IPS DF 4.7 (cell line): ENCODE measurements around the gene ZBTB24.

Experiments used
- DNase-seq: peaks from one replicate; pipeline ENCODE4 v3.0.0-alpha.2; 2013; ENCODE audit warnings: low spot score; ENCODE audit errors: extremely low read depth

The ZBTB24 gene

DNA sequence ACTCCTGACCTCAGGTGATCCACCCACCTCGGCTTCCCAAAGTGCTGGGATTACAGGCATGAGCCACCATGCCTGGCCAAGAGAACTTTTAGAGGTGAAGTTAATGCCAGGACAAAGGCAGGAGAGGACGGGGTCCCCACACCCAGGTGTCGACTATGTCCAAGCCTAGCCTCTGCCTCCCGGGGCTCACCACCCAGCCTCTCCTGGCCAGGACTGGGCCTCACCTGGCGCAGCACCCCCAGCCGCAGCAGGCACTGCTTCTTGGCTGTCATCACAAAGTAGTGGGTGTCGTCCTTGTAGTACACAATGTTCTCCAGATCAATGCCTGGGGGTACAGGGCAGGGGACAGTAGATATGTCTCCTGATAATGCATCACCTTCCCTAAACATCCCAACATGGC lies 31.6 kb downstream of the ZBTB24 start:
- DNase-seq: no peak

DNA sequence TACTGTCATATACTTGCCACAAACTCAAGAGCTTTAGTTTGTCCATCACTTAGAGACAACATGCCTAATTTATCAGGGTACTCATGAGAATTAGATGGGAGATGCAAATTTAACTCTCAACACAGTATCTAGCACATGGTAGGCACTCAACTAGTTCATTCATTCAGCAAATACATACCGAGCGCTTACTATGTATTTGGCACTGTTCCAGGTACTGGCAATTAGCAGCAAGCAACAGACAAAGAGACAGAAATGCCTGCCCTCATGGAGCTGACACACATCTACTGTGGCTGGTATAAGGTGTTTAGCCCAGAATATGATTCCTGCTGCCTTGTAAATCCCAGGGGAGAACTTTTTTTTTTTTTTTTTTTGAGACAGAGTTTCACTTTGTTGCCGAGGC lies 32.2 kb downstream of the ZBTB24 start:
- no peak for DNase-seq

DNA sequence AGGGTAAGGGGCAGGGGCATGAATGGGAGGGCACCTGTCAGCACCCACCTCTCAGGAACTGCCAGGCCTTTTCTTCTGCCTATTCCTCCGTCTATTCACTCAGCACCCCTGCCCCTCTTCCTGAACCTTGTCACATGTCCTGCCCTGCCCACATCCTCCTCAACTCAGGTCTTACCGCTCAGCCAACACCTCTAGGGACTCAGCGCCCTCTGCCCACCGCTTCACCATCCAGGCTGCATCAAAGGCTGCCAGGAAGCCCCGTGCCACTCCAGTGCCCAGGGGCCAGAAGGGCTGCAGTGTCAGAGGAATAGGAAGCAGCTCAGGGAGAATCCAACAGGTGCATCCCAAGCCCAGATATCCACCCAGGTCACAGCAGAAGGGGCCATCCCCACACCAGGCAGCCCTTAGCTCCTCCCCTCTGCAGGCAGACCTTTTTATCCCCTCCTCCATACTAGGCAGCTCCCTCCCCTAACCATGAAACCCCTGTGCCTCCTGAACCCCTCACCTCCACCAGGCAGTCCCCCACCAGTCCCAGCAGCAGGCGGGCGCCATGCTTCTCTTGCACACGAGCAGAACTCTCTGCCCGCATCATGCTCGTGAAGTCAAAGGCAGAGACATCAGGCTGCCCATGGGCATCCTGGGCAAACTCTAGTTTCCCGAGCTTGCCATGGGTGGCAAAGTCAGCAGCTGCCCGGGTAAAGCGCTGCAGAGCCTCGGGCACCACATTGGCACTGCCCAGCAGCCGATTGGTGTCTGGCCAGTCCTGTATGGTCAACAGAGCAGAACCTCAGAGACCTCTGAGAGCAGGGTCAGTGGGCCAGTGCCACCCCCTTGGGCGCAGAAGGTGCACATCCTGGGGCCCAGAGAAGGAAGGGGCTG lies 33.0 kb downstream of the ZBTB24 start:
- DNase-seq: no peak

DNA sequence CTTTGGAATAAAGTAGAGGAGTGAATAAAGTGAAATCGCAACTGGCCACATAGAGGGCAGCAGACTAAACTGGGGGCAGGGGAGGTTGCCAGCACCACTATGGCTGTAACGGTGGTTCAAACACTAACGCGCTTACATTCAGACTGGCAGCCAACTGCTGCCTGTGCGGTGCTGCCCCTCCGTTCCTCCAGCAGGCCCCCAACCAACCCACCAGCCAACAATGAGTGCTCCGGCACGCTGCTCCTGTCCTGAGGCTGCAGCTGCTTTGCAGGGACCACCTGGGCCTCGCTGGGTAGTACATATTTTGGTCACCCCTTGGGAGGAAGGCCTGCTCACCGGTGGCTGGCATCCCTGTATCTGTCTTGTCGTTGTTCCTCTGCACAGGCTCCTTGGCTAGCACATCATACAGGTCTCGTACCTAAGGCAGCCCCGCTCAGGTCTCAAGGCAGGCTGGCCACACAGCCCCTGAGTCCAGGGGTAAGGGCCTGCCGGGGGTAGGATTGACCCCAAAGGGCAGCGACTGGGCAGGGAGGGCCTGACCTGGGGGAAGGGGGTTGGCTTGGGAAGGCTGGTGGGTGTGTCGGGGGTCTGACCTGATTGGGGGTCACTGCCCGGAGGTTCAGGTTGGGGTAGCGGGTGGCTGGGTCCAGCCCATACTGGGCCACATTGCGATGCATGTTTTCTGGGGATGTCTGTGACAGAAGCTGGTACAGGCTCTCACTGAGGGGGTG lies 33.8 kb downstream of the ZBTB24 start:
- DNase-seq: no peak

DNA sequence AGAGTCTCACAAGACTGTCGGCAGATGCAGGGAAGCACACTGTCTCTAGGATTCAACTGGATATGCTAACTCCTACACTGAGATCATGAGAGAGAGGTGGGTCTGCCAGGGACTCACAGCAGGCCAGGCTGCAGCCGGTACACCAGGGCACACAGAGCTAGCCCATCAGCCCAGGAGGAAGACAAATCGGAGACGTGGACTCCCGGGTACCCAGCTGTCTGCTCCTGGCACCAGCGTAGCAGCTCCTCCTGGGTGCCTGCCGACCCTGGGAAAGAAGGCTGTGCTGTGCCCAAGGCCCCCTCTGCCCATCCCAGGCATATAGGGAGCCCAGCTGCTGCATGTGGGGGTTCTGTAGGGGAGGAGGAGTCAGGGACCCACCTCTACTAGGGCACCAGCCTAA lies 34.4 kb downstream of the ZBTB24 start:
- DNase-seq: no peak

DNA sequence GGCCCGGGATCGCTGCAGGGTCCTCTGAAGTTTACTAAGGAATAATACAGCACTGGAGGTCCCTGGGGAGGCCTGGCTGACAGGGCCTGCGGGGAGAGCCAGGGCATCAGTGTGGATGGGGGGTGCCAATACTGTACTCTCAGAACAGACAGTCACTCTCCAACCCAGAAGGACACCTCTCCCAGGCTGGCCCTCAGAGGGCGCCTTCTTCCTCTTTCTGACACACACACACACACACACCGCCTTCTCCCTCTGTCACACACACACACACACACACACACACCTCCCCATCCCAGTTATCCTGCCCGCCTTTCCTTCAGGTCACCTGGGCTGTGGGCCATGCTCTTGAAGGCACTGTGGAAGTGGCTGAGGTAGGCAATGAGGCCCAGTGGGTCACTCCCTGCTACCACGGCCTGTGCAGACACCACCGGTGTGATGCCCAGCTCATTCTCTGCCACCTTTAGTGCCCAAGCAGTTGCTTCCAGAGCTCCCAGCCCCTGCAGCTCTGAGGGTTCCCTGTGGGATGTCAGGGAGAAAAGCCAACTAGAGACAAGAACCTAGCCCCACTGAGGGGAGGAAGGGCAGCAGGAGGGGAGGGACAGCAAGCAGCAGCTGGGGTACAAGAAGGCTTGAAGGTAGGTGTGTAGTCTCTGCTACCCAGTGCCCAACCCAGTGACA lies 35.0 kb downstream of the ZBTB24 start:
- no peak for DNase-seq

DNA sequence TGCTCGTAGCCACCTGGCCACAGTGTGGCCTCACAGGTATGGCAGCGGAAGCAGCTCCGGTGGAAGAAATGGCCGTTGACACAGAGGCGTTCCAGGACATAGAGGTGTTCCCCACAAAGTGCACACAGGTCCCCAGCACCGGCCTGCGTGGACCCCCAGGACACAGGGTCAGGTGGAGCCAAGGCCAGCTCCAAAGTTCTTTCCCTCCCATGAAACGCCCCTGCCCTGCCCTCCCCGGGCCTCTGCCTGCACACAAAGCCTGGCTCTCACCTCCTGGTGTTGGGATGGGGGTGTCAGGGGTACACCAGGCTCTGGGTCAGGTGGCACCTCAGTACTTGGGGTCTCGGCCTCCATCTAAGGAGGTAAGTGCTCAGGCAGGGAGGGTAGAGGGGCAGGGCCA lies 35.9 kb downstream of the ZBTB24 start:
- no peak for DNase-seq

DNA sequence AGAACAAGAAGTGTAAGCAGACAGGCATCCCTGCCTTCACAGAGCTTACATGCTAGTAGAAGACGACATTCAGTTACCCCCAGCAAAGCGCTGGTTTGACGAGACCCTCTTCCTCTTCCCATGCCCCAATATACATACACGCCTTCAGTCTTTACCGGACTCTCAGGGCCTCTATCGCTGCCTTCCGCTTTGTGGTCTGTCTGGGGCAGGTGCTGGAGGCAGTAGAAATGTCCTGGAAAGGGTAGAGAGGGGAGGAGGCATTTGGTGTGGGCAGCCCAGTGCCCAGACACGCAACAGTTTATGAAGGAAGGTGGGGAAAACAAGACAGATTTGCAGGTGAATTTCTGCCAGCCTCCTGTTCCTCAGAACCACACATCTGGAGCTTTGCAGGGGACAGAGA lies 36.5 kb downstream of the ZBTB24 start:
- no peak for DNase-seq

DNA sequence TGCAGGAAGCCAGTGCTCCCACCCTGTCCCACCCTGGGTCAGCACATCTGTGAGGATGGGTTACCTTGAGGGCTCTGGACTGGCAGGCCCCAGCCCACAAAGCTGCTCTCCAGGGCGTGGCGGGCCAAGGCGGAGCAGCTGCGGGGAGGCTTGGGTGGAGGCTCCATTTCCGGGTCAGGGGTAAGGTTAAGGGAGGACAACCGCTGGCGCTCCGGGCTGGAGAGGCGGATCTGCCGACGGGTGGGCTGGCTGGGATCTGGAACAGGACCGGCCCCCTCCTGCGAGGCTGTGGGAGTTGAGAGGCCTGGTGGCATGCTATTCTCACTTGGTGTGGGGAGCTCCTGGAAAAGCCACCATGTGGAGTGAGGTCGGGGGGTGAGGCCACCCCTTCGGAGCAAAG lies 36.9 kb downstream of the ZBTB24 start:
- no peak for DNase-seq

DNA sequence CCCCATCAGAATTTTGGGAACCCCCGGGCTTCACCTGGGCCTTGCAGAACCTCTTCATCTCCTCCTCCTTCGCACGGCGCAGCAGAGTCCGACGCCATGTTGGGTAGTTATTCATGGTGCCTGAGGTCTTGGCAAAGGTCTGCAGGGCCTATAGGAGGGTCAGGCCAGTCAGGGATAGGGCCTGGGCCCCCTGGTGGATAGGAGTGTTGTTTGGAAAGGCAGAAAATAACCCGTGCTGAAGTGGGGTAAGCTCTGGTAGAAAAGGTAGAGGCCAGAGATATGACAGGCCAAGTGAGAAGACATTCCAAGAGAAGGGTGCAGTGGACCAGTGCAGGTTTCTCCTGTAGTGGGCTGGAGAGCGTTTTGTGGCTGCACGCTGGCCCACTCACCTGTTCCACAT lies 37.6 kb downstream of the ZBTB24 start:
- no peak for DNase-seq

DNA sequence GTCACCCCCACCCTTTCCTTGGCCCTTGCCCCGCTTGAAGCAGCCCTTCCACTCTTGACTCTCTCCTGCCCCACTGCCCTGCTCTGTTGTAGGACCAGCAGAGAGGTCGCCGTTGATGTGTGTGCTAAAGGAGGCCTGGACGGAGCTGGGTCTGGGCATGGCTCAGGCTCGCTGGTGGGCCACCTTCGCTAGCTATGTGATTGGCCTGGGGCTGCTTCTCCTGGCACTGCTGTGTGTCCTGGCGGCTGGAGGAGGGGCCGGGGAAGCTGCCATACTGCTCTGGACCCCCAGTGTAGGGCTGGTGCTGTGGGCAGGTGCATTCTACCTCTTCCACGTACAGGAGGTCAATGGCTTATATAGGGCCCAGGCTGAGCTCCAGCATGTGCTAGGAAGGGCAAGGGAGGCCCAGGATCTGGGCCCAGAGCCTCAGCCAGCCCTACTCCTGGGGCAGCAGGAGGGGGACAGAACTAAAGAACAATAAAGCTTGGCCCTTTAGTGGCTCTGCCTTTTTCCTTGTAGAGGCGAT lies 39.5 kb downstream of the ZBTB24 start:
- no peak for DNase-seq

DNA sequence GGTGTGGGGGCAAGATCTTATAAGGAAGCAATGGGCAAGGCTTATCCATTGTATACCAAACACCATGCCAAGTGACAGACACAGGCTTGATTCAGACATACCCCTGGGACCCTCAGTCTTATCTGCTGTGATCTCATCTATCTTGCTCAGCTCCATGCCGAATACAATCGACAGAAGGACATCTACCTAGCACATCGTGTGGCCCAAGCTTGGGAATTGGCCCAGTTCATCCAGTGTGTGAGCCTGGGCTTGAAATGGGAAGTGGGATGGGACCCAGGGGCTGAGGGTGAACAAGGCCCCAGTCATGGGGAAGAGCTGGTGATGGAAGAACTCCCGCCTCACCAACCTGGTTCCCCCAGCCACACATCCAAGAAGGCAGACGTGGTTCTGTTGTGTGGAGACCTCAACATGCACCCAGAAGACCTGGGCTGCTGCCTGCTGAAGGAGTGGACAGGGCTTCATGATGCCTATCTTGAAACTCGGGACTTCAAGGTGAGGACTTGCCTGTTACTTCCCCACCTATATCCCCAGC lies 40.6 kb downstream of the ZBTB24 start:
- no peak for DNase-seq

DNA sequence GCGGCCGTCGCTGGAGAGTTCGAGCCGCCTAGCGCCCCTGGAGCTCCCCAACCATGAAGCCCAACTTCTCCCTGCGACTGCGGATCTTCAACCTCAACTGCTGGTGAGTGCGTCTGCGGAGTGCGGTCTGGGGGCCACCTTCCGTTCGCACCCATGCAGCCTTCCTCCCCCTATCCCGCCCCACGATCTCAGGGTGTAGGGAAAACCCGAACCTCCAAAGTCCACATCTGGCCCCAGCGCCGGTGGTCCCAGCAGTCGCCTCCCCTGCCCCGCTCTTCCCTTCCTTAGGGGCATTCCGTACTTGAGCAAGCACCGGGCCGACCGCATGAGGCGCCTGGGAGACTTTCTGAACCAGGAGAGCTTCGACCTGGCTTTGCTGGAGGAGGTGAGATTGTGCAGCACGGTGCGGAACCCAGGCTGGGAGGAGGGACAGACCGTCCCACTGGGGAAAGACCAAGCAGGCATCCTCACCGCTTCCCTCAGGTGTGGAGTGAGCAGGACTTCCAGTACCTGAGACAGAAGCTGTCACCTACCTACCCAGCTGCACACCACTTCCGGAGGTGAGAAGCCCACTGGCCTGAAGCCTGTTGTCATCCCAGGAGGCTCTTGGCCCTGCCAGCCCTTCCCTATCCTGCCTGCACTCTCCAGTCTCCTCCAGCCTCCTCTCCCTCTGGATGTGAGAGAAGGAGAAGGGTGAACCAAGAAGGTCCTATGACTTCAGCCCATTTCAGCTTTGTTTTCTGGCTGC lies 41.8 kb downstream of the ZBTB24 start:
- no peak for DNase-seq

DNA sequence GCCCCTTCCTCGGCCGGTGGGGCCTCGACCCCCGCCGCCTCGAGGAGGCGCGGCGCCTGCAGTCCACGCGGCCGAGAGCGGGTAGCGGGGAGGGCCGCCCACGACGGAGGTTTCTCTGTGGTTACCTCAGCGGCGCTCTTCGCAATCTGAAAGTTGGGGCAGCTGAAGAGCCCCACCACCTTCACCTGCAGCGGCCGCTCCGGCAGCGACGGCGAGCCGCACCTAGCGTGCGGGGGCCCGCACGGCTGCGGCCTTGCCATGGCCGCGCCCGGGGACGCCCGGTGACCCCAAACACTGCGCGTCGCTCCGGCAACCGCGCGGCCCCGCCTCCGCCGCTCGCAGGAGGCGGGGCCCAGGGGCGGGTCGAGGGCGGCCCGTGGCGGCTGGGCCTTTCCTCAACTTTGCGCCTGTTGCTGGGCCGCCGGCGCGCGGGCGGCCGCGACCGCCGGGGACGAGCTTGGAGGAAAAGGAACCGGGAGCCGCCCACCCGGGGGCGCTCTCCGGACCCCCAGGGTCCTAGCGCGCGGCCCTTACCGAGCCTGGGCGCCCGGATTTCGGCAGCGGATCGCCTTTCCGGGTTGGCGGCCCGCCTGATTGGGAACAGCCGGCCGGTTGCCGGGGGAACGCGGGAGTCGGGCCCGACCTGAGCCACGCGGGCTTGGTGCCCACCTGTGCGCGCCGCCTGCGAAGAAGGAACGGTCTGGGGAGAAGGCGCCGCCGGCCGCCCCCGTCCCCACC lies 42.5 kb downstream of the ZBTB24 start, which contains the start of the genes PPIL6 and SMPD2:
TSS of gene PPIL6 (minus strand) at position 298 of the 738 bp plus-strand sequence. CDS start at position 260, 38 bp downstream.
TSS of gene SMPD2 (plus strand) at position 394 of the 738 bp plus-strand sequence. CDS start 398 bp downstream, outside the sequence.
- no peak for DNase-seq

DNA sequence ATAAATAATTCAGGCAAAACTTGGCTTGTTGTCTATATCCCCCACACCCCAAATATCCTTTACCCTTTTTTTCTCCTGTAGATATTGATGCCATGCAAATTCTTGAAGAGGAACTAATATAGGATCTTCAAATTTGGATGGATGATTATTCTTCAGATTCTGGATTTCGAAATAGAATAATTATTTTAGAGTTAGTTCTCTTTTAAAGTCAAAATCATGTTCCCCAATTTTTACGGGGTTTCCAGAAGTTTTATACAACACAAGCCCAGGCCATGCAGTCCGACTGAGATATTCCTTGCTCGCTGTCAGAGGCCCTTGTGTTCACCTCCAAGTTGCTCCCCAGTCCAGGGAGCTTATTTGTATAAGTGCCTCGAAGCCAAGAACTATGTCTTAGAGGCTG lies 47.0 kb downstream of the ZBTB24 start:
- DNase-seq: no peak

DNA sequence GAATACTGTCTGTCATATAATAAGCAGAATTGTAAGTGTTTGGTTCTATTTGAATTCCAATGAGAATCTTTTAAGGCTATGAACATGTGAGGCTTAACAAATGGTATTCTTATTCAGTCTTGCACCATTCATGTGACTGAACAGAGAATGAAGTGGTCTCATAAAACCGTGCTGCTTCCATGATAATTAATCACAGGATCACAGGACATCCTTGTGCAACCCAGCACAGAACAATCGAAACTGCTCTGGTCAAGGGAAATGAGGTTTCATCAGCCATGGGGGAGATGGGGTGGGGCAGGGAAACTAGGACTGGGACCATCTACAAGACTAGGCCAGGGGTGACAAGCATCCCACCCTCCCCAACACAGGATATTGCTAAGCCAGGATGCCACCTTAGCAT lies 48.6 kb downstream of the ZBTB24 start:
- no peak for DNase-seq

DNA sequence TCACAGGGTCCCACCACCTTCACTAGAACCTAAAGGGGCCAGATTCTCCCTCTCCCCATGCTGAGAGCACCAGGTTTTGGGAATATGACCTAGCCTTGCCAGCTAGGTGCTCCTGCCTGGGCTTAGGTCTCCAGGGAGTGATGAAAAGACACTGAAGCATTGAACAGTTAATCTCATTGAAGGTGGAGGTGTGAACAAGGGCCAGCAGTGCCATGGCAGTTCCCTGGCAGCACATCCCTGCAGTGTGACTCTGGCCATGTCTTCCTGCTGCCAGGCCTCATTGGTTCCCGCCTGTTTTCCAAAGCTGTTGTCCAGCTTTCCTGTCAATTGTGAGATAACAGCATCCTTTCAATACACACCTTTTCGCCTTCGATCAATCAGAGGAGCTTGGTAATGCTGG lies 53.5 kb downstream of the ZBTB24 start:
- DNase-seq: no peak

DNA sequence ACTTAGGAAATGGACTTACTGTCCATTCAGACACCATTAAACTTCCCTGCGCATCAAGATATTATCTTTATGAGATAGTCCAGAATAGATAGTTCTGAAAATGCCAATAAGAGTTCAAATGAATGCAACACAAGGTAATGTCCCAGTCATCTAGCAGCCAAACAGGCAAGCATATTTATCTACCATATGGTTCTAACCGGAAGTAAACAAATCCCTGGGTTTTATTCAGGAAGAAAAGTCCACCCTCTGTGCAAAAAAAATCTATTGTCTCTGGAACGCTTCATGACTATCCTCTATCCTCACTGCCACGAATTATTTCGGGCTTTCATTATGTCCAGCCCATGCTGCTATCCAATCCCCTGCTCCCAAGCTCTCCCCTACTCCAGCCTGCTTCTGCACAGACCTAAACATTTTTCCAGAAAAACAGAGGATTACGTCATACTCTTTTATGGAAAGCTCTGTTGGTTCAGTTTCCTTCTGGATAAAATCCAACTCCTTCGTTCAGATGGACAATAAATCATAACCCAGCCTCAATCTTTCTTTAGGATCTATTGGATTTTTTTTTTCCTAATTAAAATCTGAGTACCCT lies 54.0 kb downstream of the ZBTB24 start:
- no peak for DNase-seq

DNA sequence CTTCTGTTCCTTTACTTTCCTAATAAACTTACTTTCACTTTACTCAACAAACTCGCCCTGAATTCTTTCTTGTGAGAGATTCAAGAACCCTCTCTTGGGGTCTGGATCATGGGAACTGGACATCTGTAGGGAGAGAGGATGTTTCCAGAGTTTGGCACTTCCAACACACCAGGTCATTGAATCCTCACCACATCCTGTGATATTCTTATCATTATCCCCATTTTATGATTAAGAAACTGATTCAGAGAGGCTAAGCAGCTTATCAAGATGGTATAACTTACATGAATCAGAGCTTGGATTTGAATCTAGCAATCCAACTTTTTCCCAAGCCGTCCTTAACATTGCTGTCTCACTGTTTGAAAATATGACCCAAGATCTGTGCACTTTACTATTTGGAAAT lies 58.1 kb downstream of the ZBTB24 start:
- DNase-seq: no peak

DNA sequence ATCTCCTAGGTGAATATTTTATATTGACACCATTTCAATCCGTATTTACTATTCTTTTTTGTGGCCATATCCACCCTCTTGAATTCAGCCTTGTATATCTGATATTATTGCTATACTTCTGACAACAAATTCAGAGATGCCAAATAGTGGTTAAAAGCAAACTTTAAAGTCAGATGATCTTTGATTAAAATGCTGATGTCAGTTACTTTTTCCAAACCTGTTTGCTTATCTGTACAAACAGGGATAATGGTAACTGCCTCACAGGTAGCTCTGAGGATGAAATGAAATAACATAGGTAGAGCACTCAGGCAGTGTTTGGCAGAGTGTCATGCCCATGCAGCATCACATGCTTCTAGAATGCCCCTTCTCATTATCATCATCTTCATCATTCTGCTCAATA lies 61.8 kb downstream of the ZBTB24 start:
- no peak for DNase-seq
